HepG2 (cell line): ENCODE data around the gene GOLGA3. TPM values are rescaled to one million over a fixed set of nuclear protein-coding genes. Genes with fewer than 3 reads are reported as not detected.

Experiments used
- ATAC-seq: fragments of 200-7000 bp; cut with Tn5 transposase; 3 replicates; pipeline ENCODE4 v1.9.1; 2020; ENCODE audit warnings: mild to moderate bottlenecking, moderate library complexity
- BruUV-seq: library from RNA; stranded (reverse); fragments of 400-500 nt; replicated peaks from 2 replicates; lab custom pipeline; 2021; lab: Mats Ljungman, UMichigan
- CTCF ChIA-PET: fragments of 300-600 bp; formaldehyde crosslinking; extraction: SDS; loops from one replicate; lab custom pipeline; 2021; ENCODE audit warnings: low total read pairs, inconsistent platforms, low intra/inter-chr PET ratio; lab: Yijun Ruan, JAX
- POLR2A ChIA-PET: fragments of 350-600 bp; sonication (Branson Sonifier 250); formaldehyde crosslinking; loops from one replicate; lab custom pipeline; 2020; ENCODE audit warnings: antibody characterized with exemption, inconsistent platforms; lab: Yijun Ruan, JAX
- DNase-seq: peaks from one replicate; pipeline ENCODE4 v3.0.0-alpha.2; 2015; ENCODE audit warnings: low spot score
- FAIRE-seq: peaks from 3 replicates; lab custom pipeline; 2011; peaks lifted over from hg19 to GRCh38; lab: Jason Lieb, UNC
- H2AFZ ChIP-seq: one replicate; pipeline ENCODE4 v1.6.1; 2011; ENCODE audit warnings: low read length, inconsistent platforms
- H3K27ac ChIP-seq: fragments of 300-600 bp; 3 replicates; pipeline ENCODE4 v1.8.0; 2011; ENCODE audit warnings: mixed run types, mild to moderate bottlenecking, mixed read lengths, low read length, inconsistent platforms; ENCODE audit not compliant: insufficient read depth; ENCODE audit errors: extremely low read length
- H3K27me3 ChIP-seq, 2 experiments: fragments of 200-600 bp in 1 of 2; 2 replicates in 1 of 2; 3 replicates in 1 of 2; pipeline versions ENCODE4 v1.6.0 to v1.8.0; 2011; ENCODE audit warnings: low read length in 2 of 2, mild to moderate bottlenecking in 2 of 2, moderate library complexity in 2 of 2, inconsistent platforms in 1 of 2; ENCODE audit not compliant: insufficient read depth in 2 of 2, control insufficient read depth in 1 of 2
- H3K36me3 ChIP-seq, 2 experiments: fragments of 200-600 bp in 1 of 2; replicated peaks in 1 of 2; 2 replicates in 1 of 2; 3 replicates in 1 of 2; pipeline versions ENCODE4 v1.5.1 to v1.8.0; 2011; ENCODE audit warnings: low read length in 2 of 2, inconsistent platforms in 1 of 2; ENCODE audit not compliant: insufficient read depth in 2 of 2, control insufficient read depth in 1 of 2
- H3K4me1 ChIP-seq: 2 replicates; pipeline ENCODE4 v1.5.1; 2012; ENCODE audit warnings: low read length, inconsistent platforms; ENCODE audit not compliant: insufficient read depth
- H3K4me2 ChIP-seq: 2 replicates; pipeline ENCODE4 v1.6.0; 2011; ENCODE audit warnings: low read depth, low read length, inconsistent platforms
- H3K4me3 ChIP-seq, 3 experiments: fragments of 200-600 bp in 1 of 3; sonication (generic), shearing (Covaris generic) in 1 of 3; replicated peaks in 1 of 3; 2 replicates each; pipeline ENCODE4 v1.5.1; 2011 to 2016; ENCODE audit warnings: low read length in 3 of 3, inconsistent platforms in 2 of 3, low read depth in 2 of 3, mild to moderate bottlenecking in 2 of 3, control low read depth in 1 of 3, mixed read lengths in 1 of 3; ENCODE audit not compliant: insufficient read depth in 1 of 3
- H3K79me2 ChIP-seq: one replicate; pipeline ENCODE4 v1.6.1; 2011; ENCODE audit warnings: low read length, inconsistent platforms; ENCODE audit not compliant: insufficient read depth
- H3K9ac ChIP-seq: 2 replicates; pipeline ENCODE4 v1.6.0; 2011; ENCODE audit warnings: mild to moderate bottlenecking, low read depth, low read length, inconsistent platforms; ENCODE audit not compliant: insufficient read depth
- H3K9me3 ChIP-seq: 2 replicates; pipeline ENCODE4 v1.5.1; 2012; ENCODE audit warnings: mild to moderate bottlenecking, low read length
- H4K20me1 ChIP-seq: 2 replicates; pipeline ENCODE4 v1.6.0; 2011; ENCODE audit warnings: inconsistent platforms, mild to moderate bottlenecking, low read length, moderate library complexity; ENCODE audit not compliant: insufficient read depth
- RELA ChIP-seq: sonication (generic); formaldehyde crosslinking; IDR thresholded peaks from 2 replicates; pipeline ENCODE4 v1.4.0; 2020; ENCODE audit warnings: missing genetic modification reagents
- U2AF2 ChIP-seq: fragments of 200-400 bp; formaldehyde crosslinking; IDR thresholded peaks from 2 replicates; pipeline ENCODE4 v1.6.1; 2017; ENCODE audit warnings: low read depth, mild to moderate bottlenecking, low read length
- ZMYM4 ChIP-seq: sonication (generic); formaldehyde crosslinking; IDR thresholded peaks from 2 replicates; pipeline ENCODE4 v1.8.1; 2023; ENCODE audit warnings: mild to moderate bottlenecking, missing genetic modification reagents
- WGBS: methylation state at CpG from one replicate; pipeline ENCODE4 v1.1.6; 2017; ENCODE audit warnings: low lambda C conversion rate; 5-methylcytosine and 5-hydroxymethylcytosine counted together
- in situ Hi-C: cut with HindIII; loops from 2 replicates; pipeline ENCODE4 v1.10.0; 2017; ENCODE audit warnings: low pct_unique_long_range_greater_than_20kb; ENCODE audit not compliant: extremely low pct_ligation_motif_present
- intact Hi-C: fragments of 100-400 bp; cut with micrococcal nuclease; formaldehyde crosslinking; loops from one replicate; pipeline ENCODE4 v1.10.0; 2022; ENCODE audit not compliant: unreplicated experiment
- polyA plus RNA-seq, 8 experiments: library from polyadenylated mRNA; depleted of rRNA in 3 of 8; stranded (reverse) in 7 of 8; unstranded in 1 of 8; fragments of >200 nt; fragmentation: Illumina TruSeq in 4 of 8; extraction: Trizol in 4 of 8; gene quantifications; 2 replicates each; pipeline versions ENCODE4 v1.2.1 to v1.2.3, GENCODE V29; 2011 to 2016; ENCODE audit warnings: low read depth in 4 of 8, missing spikeins in 1 of 8, mixed read lengths in 1 of 8; ENCODE audit not compliant: insufficient read depth in 1 of 8
- total RNA-seq, 5 experiments: library from RNA; depleted of rRNA; stranded (reverse); fragments of >200 nt; fragmentation: Illumina TruSeq; extraction: Trizol; gene quantifications; 2 replicates each; pipeline ENCODE4 v1.2.3, GENCODE V29; 2016; ENCODE audit warnings: low read depth in 1 of 5
- TF ChIP-seq, protein P1 (sequence below): sonication (generic); formaldehyde crosslinking; conservative IDR thresholded peaks from 2 replicates; pipeline ENCODE4 v1.4.0; 2020; ENCODE audit warnings: missing genetic modification reagents
- TF ChIP-seq, protein P2 (sequence below): sonication (generic); formaldehyde crosslinking; IDR thresholded peaks from 2 replicates; pipeline ENCODE4 v1.9.0; 2021; ENCODE audit warnings: missing genetic modification reagents, mild to moderate bottlenecking, borderline replicate concordance

Gene GOLGA3
- total and polyA plus RNA-seq, 2 of the 13 experiments (the other 11 are each of a cell fraction or from before 2014, with no cell fraction given) = 22.0 to 43.0 TPM

DNA sequence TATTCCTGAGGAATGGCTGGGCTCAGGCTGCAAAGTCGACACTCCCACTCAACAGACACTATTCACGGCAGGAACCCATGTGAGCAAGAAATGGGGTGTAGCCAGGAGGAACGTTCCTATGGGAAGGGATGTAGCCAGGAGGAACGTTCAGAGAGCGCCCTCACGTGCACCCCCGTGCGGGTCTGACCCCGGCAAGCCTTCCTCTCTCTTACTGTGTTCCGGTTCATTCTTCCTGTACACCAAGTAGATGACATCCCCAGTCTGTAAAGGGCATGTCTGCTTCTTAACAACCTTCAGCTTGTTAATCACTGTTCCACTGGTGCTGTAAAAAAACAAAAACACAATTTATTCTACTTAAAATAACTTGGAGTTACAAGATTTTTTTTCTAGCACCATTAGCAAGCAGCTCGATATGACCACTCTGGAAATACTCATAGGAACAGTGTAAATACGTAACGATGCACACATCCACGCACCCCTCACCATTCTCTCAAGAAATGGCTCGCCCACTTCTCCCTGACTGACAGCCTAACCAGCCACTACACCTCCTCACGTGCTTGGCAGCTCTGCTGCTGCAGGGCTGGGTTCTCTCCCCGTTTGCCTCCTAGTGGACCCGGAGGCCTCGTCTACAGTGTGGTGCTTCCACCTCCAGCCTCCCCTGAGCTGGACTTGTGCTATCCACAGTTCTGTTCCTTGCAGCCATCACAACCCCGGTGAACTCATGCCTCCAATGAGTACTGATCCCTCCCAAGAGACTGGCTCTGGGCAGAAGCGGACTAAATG is 43.6 kb upstream of the GOLGA3 start:
- DNase-seq = no peak
- no peak for ATAC-seq
- no peak for FAIRE-seq

DNA sequence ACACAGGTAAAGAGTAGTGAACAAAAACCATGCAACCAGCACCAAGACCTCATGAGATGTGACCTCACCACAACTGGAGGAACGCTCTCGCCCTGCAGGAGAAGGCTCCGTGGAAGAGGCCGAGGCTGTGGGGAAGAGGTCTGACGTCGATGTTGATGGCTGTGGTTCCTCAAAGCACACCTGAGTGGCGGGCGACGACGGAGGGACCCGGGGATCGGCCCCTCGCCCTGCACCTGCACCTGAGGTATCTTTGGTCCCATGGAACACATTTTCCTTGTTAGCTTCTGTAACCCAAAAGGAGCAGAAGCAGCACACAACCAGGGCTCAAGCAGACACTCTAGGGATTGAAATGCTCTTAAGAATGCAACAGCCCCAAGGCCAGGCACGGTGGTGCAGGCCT is 40.9 kb upstream of the GOLGA3 start:
- no peak for DNase-seq
- H3K27ac ChIP-seq = no peak overlapping the region
- 97% methylated on average over 14 of the region's 14 CpGs for WGBS
- no peak overlapping the region for H3K4me3 ChIP-seq
- no peaks in the 10 kb centered on the region for H4K20me1 ChIP-seq
- BruUV-seq = no TSS peak
- POLR2A ChIA-PET = no interaction called here
- H3K27me3 ChIP-seq = no peaks in the 10 kb centered on the region
- H3K9me3 ChIP-seq = peaks cover 8% of the 10 kb centered on the region; the same call in 1 of the 2 replicates
- FAIRE-seq = no peak
- no peaks in the 10 kb centered on the region for H3K4me1 ChIP-seq
- no peak overlapping the region for H3K4me2 ChIP-seq
- CTCF ChIA-PET = no interaction called here
- intact Hi-C loops = no loop called here
- H3K9ac ChIP-seq = no peak overlapping the region
- no peak overlapping the region for H2AFZ ChIP-seq
- in situ Hi-C loops = no loop called here
- peaks cover 19 to 34% of the 10 kb centered on the region in 2 experiments; a peak in 4 of 5 replicates for H3K36me3 ChIP-seq
- TF ChIP-seq, protein P1, sequence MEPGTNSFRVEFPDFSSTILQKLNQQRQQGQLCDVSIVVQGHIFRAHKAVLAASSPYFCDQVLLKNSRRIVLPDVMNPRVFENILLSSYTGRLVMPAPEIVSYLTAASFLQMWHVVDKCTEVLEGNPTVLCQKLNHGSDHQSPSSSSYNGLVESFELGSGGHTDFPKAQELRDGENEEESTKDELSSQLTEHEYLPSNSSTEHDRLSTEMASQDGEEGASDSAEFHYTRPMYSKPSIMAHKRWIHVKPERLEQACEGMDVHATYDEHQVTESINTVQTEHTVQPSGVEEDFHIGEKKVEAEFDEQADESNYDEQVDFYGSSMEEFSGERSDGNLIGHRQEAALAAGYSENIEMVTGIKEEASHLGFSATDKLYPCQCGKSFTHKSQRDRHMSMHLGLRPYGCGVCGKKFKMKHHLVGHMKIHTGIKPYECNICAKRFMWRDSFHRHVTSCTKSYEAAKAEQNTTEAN (CRISPR knock-in tag) = no peak
- TF ChIP-seq ZMYM4 (CRISPR knock-in tag) = no peak
- H3K79me2 ChIP-seq = no peaks in the 10 kb centered on the region
- ATAC-seq = no peak

More for the DNA sequence above, 43.6 kb upstream of the GOLGA3 start:
- WGBS = 98% methylated on average over 21 of the region's 21 CpGs
- in situ Hi-C loops (no loop called here), intact Hi-C loops (no loop called here)
- Histone ChIP-seq H3K4me1 (no peaks in the 10 kb centered on the region), H3K9me3 (no peaks in the 10 kb centered on the region), H2AFZ (no peak overlapping the region), H3K27me3 (no peaks in the 10 kb centered on the region), H3K4me3 (no peak overlapping the region), H3K36me3 (peaks cover 20 to 31% of the 10 kb centered on the region in 2 experiments; a peak in 4 of 5 replicates), H3K4me2 (no peak overlapping the region), H4K20me1 (no peaks in the 10 kb centered on the region), H3K27ac (no peak overlapping the region), H3K9ac (no peak overlapping the region), H3K79me2 (no peaks in the 10 kb centered on the region)
- no peak for TF ChIP-seq U2AF2
- no peak for TF ChIP-seq RELA (CRISPR knock-in tag)
- TF ChIP-seq, protein P2, sequence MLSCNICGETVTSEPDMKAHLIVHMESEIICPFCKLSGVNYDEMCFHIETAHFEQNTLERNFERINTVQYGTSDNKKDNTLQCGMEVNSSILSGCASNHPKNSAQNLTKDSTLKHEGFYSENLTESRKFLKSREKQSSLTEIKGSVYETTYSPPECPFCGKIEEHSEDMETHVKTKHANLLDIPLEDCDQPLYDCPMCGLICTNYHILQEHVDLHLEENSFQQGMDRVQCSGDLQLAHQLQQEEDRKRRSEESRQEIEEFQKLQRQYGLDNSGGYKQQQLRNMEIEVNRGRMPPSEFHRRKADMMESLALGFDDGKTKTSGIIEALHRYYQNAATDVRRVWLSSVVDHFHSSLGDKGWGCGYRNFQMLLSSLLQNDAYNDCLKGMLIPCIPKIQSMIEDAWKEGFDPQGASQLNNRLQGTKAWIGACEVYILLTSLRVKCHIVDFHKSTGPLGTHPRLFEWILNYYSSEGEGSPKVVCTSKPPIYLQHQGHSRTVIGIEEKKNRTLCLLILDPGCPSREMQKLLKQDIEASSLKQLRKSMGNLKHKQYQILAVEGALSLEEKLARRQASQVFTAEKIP (CRISPR knock-in tag) = no peak
- no TSS peak for BruUV-seq
- ChIA-PET CTCF (no interaction called here), POLR2A (no interaction called here)
